ENCODE measurements around the gene RIC3. TPM values are rescaled to one million over a fixed set of nuclear protein-coding genes. Genes with fewer than 3 reads are reported as not detected.
A peak's percentile ranks its signal among the peaks of the same experiment; 100 is the strongest.

Gene RIC3
- total and polyA plus RNA-seq, 2 experiments from 2014 or later: 3.2 to 3.6 TPM

DNA sequence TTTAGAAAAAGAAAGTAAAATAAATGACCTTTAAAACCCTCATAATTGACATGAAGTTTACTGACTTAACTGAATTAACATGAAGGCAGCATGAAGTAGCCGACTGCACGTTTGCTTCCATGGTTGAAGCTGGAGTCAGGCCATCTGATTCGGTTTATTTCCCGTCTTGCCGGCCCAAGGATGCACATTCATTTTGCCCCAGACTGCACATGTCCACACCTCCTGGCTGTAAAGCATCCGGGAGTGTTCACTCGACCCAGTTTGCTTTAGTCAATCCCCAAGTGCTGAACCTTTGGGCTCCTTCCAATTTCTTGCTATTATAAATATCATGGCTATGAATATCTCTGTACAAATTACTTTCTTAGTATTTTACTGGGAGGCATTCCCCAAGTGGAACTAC is 105.5 kb downstream of the RIC3 start:
- no peaks in the 10 kb centered on the region for H3K9me3 ChIP-seq (ENCODE audit: low read depth)
- no peaks in the 10 kb centered on the region for H3K79me2 ChIP-seq
- no peak overlapping the region for H3K27ac ChIP-seq
- H3K4me1 ChIP-seq (ENCODE audit: insufficient read depth): peaks cover 17% of the 10 kb centered on the region
- 75% methylated on average over 7 of the region's 7 CpGs for whole genome bisulfite sequencing (ENCODE audit: low lambda C conversion rate, missing lambda C conversion rate)
- H3K4me3 ChIP-seq: no peak overlapping the region
- no peaks in the 10 kb centered on the region for H3K27me3 ChIP-seq
- peak; percentile 3 for DNase-seq (ENCODE audit: low spot score)
- no peaks in the 10 kb centered on the region for H3K36me3 ChIP-seq (replicated peaks; ENCODE audit: insufficient read depth, low read depth)
- H4K20me1 ChIP-seq (ENCODE audit: insufficient read depth, poor library complexity, severe bottlenecking): no peaks in the 10 kb centered on the region
- H3K9me2 ChIP-seq (replicated peaks; ENCODE audit: insufficient read depth): no peaks in the 10 kb centered on the region
- H2AFZ ChIP-seq: no peak overlapping the region
- H3K4me2 ChIP-seq: no peak overlapping the region
- no peak for TF ChIP-seq EZH2 (IDR thresholded peaks at IDR 0.05; ENCODE audit: borderline replicate concordance)
- TF ChIP-seq EZH2phosphoT487 (IDR thresholded peaks at IDR 0.05; ENCODE audit: low read depth, severe bottlenecking, unreplicated experiment): no peak
- TF ChIP-seq, protein P1, sequence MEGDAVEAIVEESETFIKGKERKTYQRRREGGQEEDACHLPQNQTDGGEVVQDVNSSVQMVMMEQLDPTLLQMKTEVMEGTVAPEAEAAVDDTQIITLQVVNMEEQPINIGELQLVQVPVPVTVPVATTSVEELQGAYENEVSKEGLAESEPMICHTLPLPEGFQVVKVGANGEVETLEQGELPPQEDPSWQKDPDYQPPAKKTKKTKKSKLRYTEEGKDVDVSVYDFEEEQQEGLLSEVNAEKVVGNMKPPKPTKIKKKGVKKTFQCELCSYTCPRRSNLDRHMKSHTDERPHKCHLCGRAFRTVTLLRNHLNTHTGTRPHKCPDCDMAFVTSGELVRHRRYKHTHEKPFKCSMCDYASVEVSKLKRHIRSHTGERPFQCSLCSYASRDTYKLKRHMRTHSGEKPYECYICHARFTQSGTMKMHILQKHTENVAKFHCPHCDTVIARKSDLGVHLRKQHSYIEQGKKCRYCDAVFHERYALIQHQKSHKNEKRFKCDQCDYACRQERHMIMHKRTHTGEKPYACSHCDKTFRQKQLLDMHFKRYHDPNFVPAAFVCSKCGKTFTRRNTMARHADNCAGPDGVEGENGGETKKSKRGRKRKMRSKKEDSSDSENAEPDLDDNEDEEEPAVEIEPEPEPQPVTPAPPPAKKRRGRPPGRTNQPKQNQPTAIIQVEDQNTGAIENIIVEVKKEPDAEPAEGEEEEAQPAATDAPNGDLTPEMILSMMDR (IDR thresholded peaks at IDR 0.05; ENCODE audit: poor library complexity): no peak

DNA sequence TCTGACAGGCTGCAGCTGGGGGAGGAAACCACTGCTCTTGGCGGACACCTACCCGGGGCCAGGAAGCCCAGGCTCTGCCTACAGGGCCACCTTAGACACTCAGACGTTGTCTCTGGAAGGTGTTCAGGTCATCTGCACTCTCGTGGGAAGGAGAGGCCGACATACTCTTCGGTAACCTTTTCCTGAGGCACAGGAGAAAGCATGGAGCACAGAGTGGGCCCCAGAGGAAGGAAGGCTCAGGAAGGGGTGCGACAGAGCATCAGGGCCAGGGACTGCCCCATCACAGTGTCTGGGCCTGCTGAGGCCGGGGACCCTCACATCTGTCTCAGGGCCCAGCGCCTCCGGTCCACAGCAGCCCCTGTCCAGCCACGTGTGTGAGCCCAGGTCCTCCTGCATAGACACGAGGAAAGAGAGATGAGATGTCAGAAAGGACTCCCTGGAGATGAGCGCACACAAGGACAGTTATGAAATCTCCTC is 106.0 kb downstream of the RIC3 start:
- Histone ChIP-seq H3K79me2 (no peaks in the 10 kb centered on the region), H3K4me3 (no peak overlapping the region), H4K20me1 (ENCODE audit: insufficient read depth, poor library complexity, severe bottlenecking) (no peaks in the 10 kb centered on the region), H2AFZ (no peak overlapping the region), H3K9me2 (replicated peaks; ENCODE audit: insufficient read depth) (no peaks in the 10 kb centered on the region), H3K4me1 (ENCODE audit: insufficient read depth) (peaks cover 17% of the 10 kb centered on the region), H3K27ac (no peak overlapping the region), H3K27me3 (no peaks in the 10 kb centered on the region), H3K4me2 (no peak overlapping the region), H3K36me3 (replicated peaks; ENCODE audit: insufficient read depth, low read depth) (no peaks in the 10 kb centered on the region), H3K9me3 (ENCODE audit: low read depth) (no peaks in the 10 kb centered on the region)
- TF ChIP-seq, protein P1 (IDR thresholded peaks at IDR 0.05; ENCODE audit: poor library complexity): no peak
- TF ChIP-seq EZH2phosphoT487 (IDR thresholded peaks at IDR 0.05; ENCODE audit: low read depth, severe bottlenecking, unreplicated experiment): no peak
- no peak for TF ChIP-seq EZH2 (IDR thresholded peaks at IDR 0.05; ENCODE audit: borderline replicate concordance)
- no peak for DNase-seq (ENCODE audit: low spot score)
- 91% methylated on average over 13 of the region's 13 CpGs for WGBS (ENCODE audit: low lambda C conversion rate, missing lambda C conversion rate)

DNA sequence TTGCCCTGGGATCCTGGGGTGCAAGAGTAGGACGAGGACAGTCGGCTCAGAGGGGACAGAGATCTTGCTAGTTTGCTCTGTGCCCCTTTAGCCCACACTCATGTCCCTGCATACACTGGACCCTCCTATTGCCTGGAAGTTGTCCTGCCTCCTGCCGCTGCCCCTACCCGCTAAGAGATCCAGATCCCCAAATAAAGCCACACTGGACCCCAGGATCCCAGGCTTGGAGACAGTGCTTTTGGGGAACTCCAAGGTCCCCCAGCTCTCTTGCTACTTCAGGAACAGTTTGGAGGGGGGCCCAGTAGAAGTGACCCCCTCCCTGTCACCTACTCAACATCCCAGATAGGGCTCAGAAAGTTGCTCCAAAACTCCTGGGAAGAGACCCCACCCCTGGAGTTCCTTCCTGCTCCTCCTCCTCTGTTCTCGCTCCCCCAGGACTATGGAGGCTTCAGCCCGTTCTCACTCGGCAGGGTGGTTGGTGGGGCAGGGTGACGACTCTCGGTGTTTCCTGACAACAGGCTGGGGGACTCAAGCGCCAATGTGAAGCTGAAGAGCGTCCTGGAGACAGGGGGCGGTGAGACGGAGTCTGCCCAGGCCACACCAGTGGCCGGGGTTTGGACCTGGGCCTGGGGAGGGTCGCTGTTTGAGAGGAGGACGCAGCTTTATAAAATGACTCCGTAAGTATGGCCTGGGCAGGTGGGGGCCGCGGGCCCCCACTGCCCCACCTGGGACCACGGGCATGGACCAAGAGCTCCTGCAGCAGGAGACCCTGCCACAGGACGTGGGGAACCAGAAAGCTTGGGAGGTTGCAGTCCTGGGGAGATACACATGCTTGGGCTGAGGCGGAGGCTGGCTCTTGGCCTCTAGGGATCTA is 107.0 kb downstream of the RIC3 start:
- 91% methylated on average over 22 of the region's 22 CpGs for WGBS (ENCODE audit: low lambda C conversion rate, missing lambda C conversion rate)
- Histone ChIP-seq H3K79me2 (no peaks in the 10 kb centered on the region), H3K36me3 (replicated peaks; ENCODE audit: insufficient read depth, low read depth) (no peaks in the 10 kb centered on the region), H4K20me1 (ENCODE audit: insufficient read depth, poor library complexity, severe bottlenecking) (no peaks in the 10 kb centered on the region), H2AFZ (no peak overlapping the region), H3K4me2 (no peak overlapping the region), H3K9me3 (ENCODE audit: low read depth) (no peaks in the 10 kb centered on the region), H3K9me2 (replicated peaks; ENCODE audit: insufficient read depth) (no peaks in the 10 kb centered on the region), H3K27ac (no peak overlapping the region), H3K4me1 (ENCODE audit: insufficient read depth) (peaks cover 26% of the 10 kb centered on the region), H3K27me3 (no peaks in the 10 kb centered on the region), H3K4me3 (no peak overlapping the region)
- TF ChIP-seq EZH2phosphoT487 (IDR thresholded peaks at IDR 0.05; ENCODE audit: low read depth, severe bottlenecking, unreplicated experiment) (no peak), EZH2 (IDR thresholded peaks at IDR 0.05; ENCODE audit: borderline replicate concordance) (no peak)
- TF ChIP-seq, protein P1 (IDR thresholded peaks at IDR 0.05; ENCODE audit: poor library complexity): no peak
- peak; percentile 3 for DNase-seq (ENCODE audit: low spot score)
